NCI-H460 (cell line): Measurements from ENCODE around the gene DIO1. TPM values are rescaled to one million over a fixed set of nuclear protein-coding genes. Genes with fewer than 3 reads are reported as not detected.

ENCODE experiments used
- total RNA-seq: library from RNA; depleted of rRNA; stranded (reverse); fragments of >200 nt; shearing (Covaris generic); gene quantifications from 2 replicates; pipeline ENCODE4 v1.2.3, GENCODE V29; 2014; rRNA removed

The DIO1 gene
- total RNA-seq, 1 experiment from 2014 or later, result not detected

Other genes with a start within 250 kb of the DIO1 start
- 0.05 and 0.09 TPM in 2 replicates for gene GLIS1, start 155.0 kb upstream of the DIO1 start, total RNA-seq
- 47.9 and 51.0 TPM in 2 replicates for gene NDC1, start 55.9 kb upstream of the DIO1 start, total RNA-seq
- gene YIPF1, start 4.4 kb upstream of the DIO1 start, total RNA-seq, result 13.2 and 17.5 TPM in 2 replicates
- 25.9 and 32.6 TPM in 2 replicates for gene IFT25, start 51.5 kb downstream of the DIO1 start, total RNA-seq
- 17.6 and 18.3 TPM in 2 replicates for gene LRRC42, start 52.2 kb downstream of the DIO1 start, total RNA-seq
- gene LDLRAD1, start 124.0 kb downstream of the DIO1 start, total RNA-seq, result 0.52 TPM in 1 of 2 replicates, not detected in the other
- gene TMEM59, start 159.0 kb downstream of the DIO1 start, total RNA-seq, result 131 and 161 TPM in 2 replicates
- 2.0 and 2.3 TPM in 2 replicates for gene TCEANC2, start 159.4 kb downstream of the DIO1 start, total RNA-seq